Measurements from ENCODE around the gene GNG11.

Gene GNG11

GRCh38 chr7:93931655-93932054 is 10.1 kb downstream of the GNG11 start:
- Histone ChIP-seq H3K4me3 (ENCODE audit: low read depth, low read length) (no peak overlapping the region), H3K27ac (ENCODE audit: low read depth, low read length) (no peak overlapping the region)

GRCh38 chr7:93933156-93933555 is 11.6 kb downstream of the GNG11 start:
- Histone ChIP-seq H3K79me2 (ENCODE audit: control insufficient read depth, insufficient read depth, low read length, unreplicated experiment) (no peaks in the 10 kb centered on the region), H3K4me3 (ENCODE audit: low read depth, low read length) (no peak overlapping the region), H3K27me3 (ENCODE audit: insufficient read depth, low read length) (no peaks in the 10 kb centered on the region), H3K4me1 (ENCODE audit: control insufficient read depth, insufficient read depth, low read length, unreplicated experiment) (peaks cover 7% of the 10 kb centered on the region), H3K27ac (ENCODE audit: low read depth, low read length) (no peak overlapping the region), H3K36me3 (ENCODE audit: insufficient read depth, low read length) (no peaks in the 10 kb centered on the region), H2AFZ (ENCODE audit: low read length, unreplicated experiment) (no peak overlapping the region)

More at GRCh38 chr7:93931655-93932054, 10.1 kb downstream of the GNG11 start:
- H3K27me3 ChIP-seq (ENCODE audit: insufficient read depth, low read length): no peaks in the 10 kb centered on the region
- no peak overlapping the region for H2AFZ ChIP-seq (ENCODE audit: low read length, unreplicated experiment)
- no peaks in the 10 kb centered on the region for H3K4me1 ChIP-seq (ENCODE audit: control insufficient read depth, insufficient read depth, low read length, unreplicated experiment)
- peaks cover 9% of the 10 kb centered on the region for H3K36me3 ChIP-seq (ENCODE audit: insufficient read depth, low read length)
- no peaks in the 10 kb centered on the region for H3K79me2 ChIP-seq (ENCODE audit: control insufficient read depth, insufficient read depth, low read length, unreplicated experiment)

GRCh38 chr7:93935102-93935501 is 13.6 kb downstream of the GNG11 start:
- Histone ChIP-seq H3K27ac (ENCODE audit: low read depth, low read length) (no peak overlapping the region), H3K79me2 (ENCODE audit: control insufficient read depth, insufficient read depth, low read length, unreplicated experiment) (no peaks in the 10 kb centered on the region), H3K27me3 (ENCODE audit: insufficient read depth, low read length) (no peaks in the 10 kb centered on the region), H3K4me3 (ENCODE audit: low read depth, low read length) (no peak overlapping the region), H2AFZ (ENCODE audit: low read length, unreplicated experiment) (no peak overlapping the region), H3K4me1 (ENCODE audit: control insufficient read depth, insufficient read depth, low read length, unreplicated experiment) (peaks cover 14% of the 10 kb centered on the region), H3K36me3 (ENCODE audit: insufficient read depth, low read length) (no peaks in the 10 kb centered on the region)

DNA sequence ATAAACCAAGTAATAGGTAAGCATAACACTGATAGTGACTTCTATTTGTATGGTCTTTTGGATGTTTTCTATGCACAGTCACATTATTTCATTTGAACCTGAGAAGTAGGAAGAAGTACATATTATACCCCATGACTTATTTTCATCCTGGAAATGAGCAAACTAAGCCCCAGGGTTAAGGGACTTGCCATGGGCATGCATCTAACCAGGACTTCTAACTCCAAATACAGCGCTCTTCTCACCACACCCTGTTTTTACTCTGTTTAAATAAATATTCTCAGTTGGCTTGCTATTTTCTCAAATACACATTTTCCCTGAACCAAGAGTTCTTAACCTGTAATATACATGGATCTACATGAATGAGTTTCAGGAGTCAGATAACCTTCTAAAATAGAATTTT is 16.3 kb downstream of the GNG11 start:
- no peak overlapping the region for H3K27ac ChIP-seq (ENCODE audit: low read depth, low read length)
- no peaks in the 10 kb centered on the region for H3K27me3 ChIP-seq (ENCODE audit: insufficient read depth, low read length)
- no peak overlapping the region for H3K4me3 ChIP-seq (ENCODE audit: low read depth, low read length)
- H3K36me3 ChIP-seq (ENCODE audit: insufficient read depth, low read length): no peaks in the 10 kb centered on the region
- peaks cover 14% of the 10 kb centered on the region for H3K4me1 ChIP-seq (ENCODE audit: control insufficient read depth, insufficient read depth, low read length, unreplicated experiment)
- no peak overlapping the region for H2AFZ ChIP-seq (ENCODE audit: low read length, unreplicated experiment)
- H3K79me2 ChIP-seq (ENCODE audit: control insufficient read depth, insufficient read depth, low read length, unreplicated experiment): no peaks in the 10 kb centered on the region

GRCh38 chr7:93938293-93938692 is 16.8 kb downstream of the GNG11 start:
- Histone ChIP-seq H3K27me3 (ENCODE audit: insufficient read depth, low read length) (no peaks in the 10 kb centered on the region), H3K4me3 (ENCODE audit: low read depth, low read length) (no peak overlapping the region), H2AFZ (ENCODE audit: low read length, unreplicated experiment) (no peak overlapping the region), H3K79me2 (ENCODE audit: control insufficient read depth, insufficient read depth, low read length, unreplicated experiment) (no peaks in the 10 kb centered on the region), H3K4me1 (ENCODE audit: control insufficient read depth, insufficient read depth, low read length, unreplicated experiment) (peaks cover 14% of the 10 kb centered on the region), H3K27ac (ENCODE audit: low read depth, low read length) (no peak overlapping the region), H3K36me3 (ENCODE audit: insufficient read depth, low read length) (no peaks in the 10 kb centered on the region)

DNA sequence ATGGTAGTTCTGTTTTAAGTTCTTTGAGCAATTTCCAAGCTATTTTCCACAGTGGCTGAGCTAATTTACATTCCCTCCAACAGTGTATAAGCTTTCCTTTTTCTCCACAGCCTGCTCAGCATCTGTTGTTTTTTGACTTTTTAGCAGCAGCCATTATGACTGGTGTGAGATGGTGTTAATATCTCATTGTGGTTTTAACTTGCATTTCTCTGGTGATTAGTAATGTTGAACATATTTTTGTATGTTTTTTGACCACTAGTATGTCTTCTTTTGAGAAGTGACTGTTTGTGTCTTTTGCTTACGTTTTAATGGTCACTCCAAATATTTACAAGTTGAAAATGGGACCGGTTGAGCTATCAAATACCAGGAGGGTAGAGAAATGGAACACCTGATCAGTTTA is 20.4 kb downstream of the GNG11 start:
- Histone ChIP-seq H3K36me3 (ENCODE audit: insufficient read depth, low read length) (no peaks in the 10 kb centered on the region), H3K4me1 (ENCODE audit: control insufficient read depth, insufficient read depth, low read length, unreplicated experiment) (peaks cover 14% of the 10 kb centered on the region), H3K79me2 (ENCODE audit: control insufficient read depth, insufficient read depth, low read length, unreplicated experiment) (no peaks in the 10 kb centered on the region), H3K27ac (ENCODE audit: low read depth, low read length) (no peak overlapping the region), H2AFZ (ENCODE audit: low read length, unreplicated experiment) (no peak overlapping the region), H3K27me3 (ENCODE audit: insufficient read depth, low read length) (no peaks in the 10 kb centered on the region), H3K4me3 (ENCODE audit: low read depth, low read length) (no peak overlapping the region)

DNA sequence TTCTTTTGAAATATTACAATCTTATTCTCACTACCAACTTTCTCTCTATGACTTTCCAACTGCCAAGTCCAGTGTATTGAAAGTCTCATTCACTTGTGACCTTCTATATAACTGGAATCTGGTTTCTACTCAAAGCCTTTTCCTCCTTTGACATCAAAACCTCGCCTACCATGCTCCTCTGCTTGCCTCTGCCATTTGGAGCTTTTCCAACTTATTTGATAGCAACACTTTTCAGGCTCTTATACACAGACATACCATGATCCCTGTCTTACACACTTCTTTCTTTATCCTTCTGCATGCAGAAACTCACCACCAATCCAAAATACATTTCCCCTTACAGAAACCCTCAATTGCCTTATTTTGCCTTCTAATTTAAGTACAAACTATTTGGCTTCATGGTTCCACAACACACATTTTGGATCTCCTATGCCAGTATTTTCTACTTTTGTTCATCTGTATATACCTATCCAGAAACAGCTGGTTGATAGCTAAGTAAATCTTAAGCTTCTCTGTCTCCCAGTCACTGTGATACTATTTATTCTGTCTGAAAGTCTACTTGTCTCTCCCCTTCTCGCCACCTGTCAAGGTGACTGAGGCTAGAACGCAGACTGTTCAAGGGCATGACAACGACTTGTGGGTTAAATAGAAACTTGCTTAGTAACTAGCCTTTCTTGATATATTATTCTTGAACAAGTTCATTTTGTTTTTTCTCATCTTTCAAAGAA is 22.4 kb downstream of the GNG11 start:
- Histone ChIP-seq H3K27ac (ENCODE audit: low read depth, low read length) (no peak overlapping the region), H3K36me3 (ENCODE audit: insufficient read depth, low read length) (no peaks in the 10 kb centered on the region), H3K4me1 (ENCODE audit: control insufficient read depth, insufficient read depth, low read length, unreplicated experiment) (peaks cover 8% of the 10 kb centered on the region), H3K27me3 (ENCODE audit: insufficient read depth, low read length) (no peaks in the 10 kb centered on the region), H3K4me3 (ENCODE audit: low read depth, low read length) (no peak overlapping the region), H2AFZ (ENCODE audit: low read length, unreplicated experiment) (no peak overlapping the region), H3K79me2 (ENCODE audit: control insufficient read depth, insufficient read depth, low read length, unreplicated experiment) (no peaks in the 10 kb centered on the region)

- Histone ChIP-seq H3K4me3 (ENCODE audit: low read depth, low read length) (no peak overlapping the region), H3K27me3 (ENCODE audit: insufficient read depth, low read length) (no peaks in the 10 kb centered on the region), H3K27ac (ENCODE audit: low read depth, low read length) (no peak overlapping the region), H3K4me1 (ENCODE audit: control insufficient read depth, insufficient read depth, low read length, unreplicated experiment) (peaks cover 14% of the 10 kb centered on the region), H3K36me3 (ENCODE audit: insufficient read depth, low read length) (no peaks in the 10 kb centered on the region), H3K79me2 (ENCODE audit: control insufficient read depth, insufficient read depth, low read length, unreplicated experiment) (no peaks in the 10 kb centered on the region), H2AFZ (ENCODE audit: low read length, unreplicated experiment) (no peak overlapping the region)
Measured at GRCh38 chr7:93944673-93945072, 23.1 kb downstream of the GNG11 start.

- Histone ChIP-seq H3K79me2 (ENCODE audit: control insufficient read depth, insufficient read depth, low read length, unreplicated experiment) (no peaks in the 10 kb centered on the region), H3K4me3 (ENCODE audit: low read depth, low read length) (no peak overlapping the region), H2AFZ (ENCODE audit: low read length, unreplicated experiment) (no peak overlapping the region), H3K27ac (ENCODE audit: low read depth, low read length) (no peak overlapping the region), H3K4me1 (ENCODE audit: control insufficient read depth, insufficient read depth, low read length, unreplicated experiment) (peaks cover 18% of the 10 kb centered on the region), H3K36me3 (ENCODE audit: insufficient read depth, low read length) (no peaks in the 10 kb centered on the region), H3K27me3 (ENCODE audit: insufficient read depth, low read length) (no peaks in the 10 kb centered on the region)
Measured at GRCh38 chr7:93945083-93945482, 23.5 kb downstream of the GNG11 start.

DNA sequence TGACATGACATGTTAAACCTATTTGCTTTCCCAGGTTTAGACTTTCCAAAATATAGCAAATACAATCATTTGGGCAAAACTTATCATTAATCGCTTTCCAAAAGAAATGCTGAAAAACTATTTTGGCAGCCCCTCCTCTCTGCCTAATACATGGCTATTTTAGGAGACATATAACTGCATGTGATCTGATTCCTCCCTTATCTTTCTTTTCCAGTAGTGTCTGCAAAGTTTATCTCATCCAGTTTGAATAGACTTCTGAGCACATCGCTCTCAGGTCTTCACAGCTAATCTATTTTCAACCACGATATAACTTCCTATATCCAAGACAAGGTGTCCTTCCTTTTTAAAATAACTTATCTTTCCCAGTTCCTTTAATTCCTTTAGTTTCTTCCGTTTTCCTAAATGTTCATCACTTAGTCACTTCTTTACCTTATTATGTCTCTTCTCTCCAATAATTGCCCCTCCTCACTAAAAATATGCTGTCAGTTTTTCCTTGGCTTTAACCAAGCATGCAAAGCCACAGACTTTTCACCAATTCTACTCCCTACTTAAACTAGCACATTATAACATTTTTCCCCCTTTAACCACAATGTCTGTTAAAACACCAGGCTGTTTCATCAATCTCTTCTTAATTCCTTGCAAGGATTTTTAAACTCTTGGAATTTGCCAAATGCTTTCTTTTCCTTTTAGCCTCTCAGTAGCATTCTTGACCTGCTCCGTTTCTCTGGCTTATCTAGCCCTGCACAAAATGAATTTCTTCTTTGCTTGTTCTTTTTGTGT is 24.4 kb downstream of the GNG11 start:
- Histone ChIP-seq H3K36me3 (ENCODE audit: insufficient read depth, low read length) (no peaks in the 10 kb centered on the region), H3K79me2 (ENCODE audit: control insufficient read depth, insufficient read depth, low read length, unreplicated experiment) (no peaks in the 10 kb centered on the region), H3K27ac (ENCODE audit: low read depth, low read length) (no peak overlapping the region), H2AFZ (ENCODE audit: low read length, unreplicated experiment) (no peak overlapping the region), H3K4me3 (ENCODE audit: low read depth, low read length) (no peak overlapping the region), H3K4me1 (ENCODE audit: control insufficient read depth, insufficient read depth, low read length, unreplicated experiment) (peaks cover 18% of the 10 kb centered on the region), H3K27me3 (ENCODE audit: insufficient read depth, low read length) (no peaks in the 10 kb centered on the region)

DNA sequence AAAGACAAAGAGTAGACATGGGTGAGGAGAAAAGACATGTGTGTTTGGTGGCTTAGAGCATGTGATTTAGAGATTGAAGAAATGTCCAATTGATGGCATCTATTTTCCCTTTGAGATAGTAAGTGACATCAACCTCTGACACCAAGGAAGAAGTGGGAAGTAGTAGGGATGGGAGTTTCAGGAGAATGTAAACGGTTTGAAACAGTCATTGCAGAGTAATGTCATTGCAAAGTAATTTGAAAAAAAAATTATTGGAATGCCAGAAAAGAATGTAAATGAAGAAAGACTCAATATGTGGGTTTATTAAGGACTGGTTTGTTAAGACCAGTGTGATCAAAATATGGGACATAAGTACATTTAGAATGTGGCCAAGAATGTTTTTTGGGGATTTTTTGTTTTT is 26.6 kb downstream of the GNG11 start:
- Histone ChIP-seq H2AFZ (ENCODE audit: low read length, unreplicated experiment) (no peak overlapping the region), H3K4me3 (ENCODE audit: low read depth, low read length) (no peak overlapping the region), H3K27me3 (ENCODE audit: insufficient read depth, low read length) (no peaks in the 10 kb centered on the region), H3K27ac (ENCODE audit: low read depth, low read length) (no peak overlapping the region), H3K36me3 (ENCODE audit: insufficient read depth, low read length) (no peaks in the 10 kb centered on the region), H3K79me2 (ENCODE audit: control insufficient read depth, insufficient read depth, low read length, unreplicated experiment) (no peaks in the 10 kb centered on the region), H3K4me1 (ENCODE audit: control insufficient read depth, insufficient read depth, low read length, unreplicated experiment) (peaks cover 18% of the 10 kb centered on the region)
